ENCODE data around the gene KLC4. TPM values are rescaled to one million over a fixed set of nuclear protein-coding genes. Genes with fewer than 3 reads are reported as not detected.

KLC4 gene
- total and polyA plus RNA-seq, 9 of the 15 experiments (the other 6 are each of a cell fraction or from before 2014, with no cell fraction given): 1.7 to 16.2 (median 7.7) TPM

DNA sequence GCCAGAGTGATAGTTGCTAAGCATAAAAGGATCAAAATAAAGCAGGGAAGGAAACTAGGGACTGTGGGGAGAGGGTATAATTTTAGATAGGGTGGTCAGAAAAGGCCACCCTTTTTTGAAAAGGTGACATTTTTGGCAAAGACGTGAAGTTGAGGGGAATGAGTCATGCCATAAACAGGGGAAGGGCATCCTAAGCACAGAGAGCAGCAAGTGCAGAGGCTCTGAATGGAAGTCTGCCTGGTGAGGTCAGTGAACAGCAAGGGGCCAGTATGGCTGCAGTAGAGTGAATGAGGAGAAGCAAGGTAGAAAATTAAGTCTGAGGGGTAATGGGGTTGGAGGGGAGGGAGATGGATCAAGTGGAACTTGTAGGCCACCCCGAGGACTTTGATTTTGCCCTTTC, 2.4 kb downstream of the KLC4 start:
- H3K9me1 ChIP-seq (ENCODE audit: control insufficient read depth, insufficient read depth, low read length): no peaks in the 10 kb centered on the region
- no TSS peak for BruUV-seq (replicated peaks)
- no peak overlapping the region for H3K9ac ChIP-seq (ENCODE audit: insufficient read depth in 1 of 2, low read depth in 2 of 2, low read length in 2 of 2)
- no peak overlapping the region for H3K4me3 ChIP-seq
- intact Hi-C loops (cut with micrococcal nuclease) (no loop called here), in situ Hi-C loops (cut with MboI) (no loop called here)
- no peak overlapping the region for H3K27ac ChIP-seq (ENCODE audit: extremely low read depth, low read depth, low read length)
- TF ChIP-seq TCF7 (IDR thresholded peaks at IDR 0.05; ENCODE audit: borderline replicate concordance): no peak
- DNase-seq (ENCODE audit: extremely low read depth in 1 of 4, low spot score in 3 of 4): no peak
- H3K9me3 ChIP-seq (replicated peaks; ENCODE audit: control insufficient read depth, insufficient read depth, low read depth, low read length): no peaks in the 10 kb centered on the region
- H3K4me2 ChIP-seq (ENCODE audit: insufficient read depth, low read length): no peak overlapping the region
- ChIA-PET POLR2A (interaction anchor here (1.0 kb wide), 1 partner anchor 11 kb away, joined by 4 read pairs; no protein-coding TSS in a partner anchor), CTCF (ENCODE audit: low intra/inter-chr PET ratio) (no interaction called here)
- no peak for ATAC-seq
- peaks cover 20% of the 10 kb centered on the region for H3K36me3 ChIP-seq (ENCODE audit: control insufficient read depth, insufficient read depth, low read length)
- FAIRE-seq: no peak
- WGBS (ENCODE audit: insufficient coverage, low coverage, missing lambda C conversion rate): 13% methylated on average over 2 of the region's 2 CpGs
- H3K4me1 ChIP-seq (replicated peaks in 1 of 2; ENCODE audit: control insufficient read depth in 2 of 2, insufficient read depth in 2 of 2, low read length in 2 of 2): peaks cover 15 to 17% of the 10 kb centered on the region in 2 experiments
- H2AFZ ChIP-seq (ENCODE audit: low read depth, low read length): no peak overlapping the region
- no peaks in the 10 kb centered on the region for H4K20me1 ChIP-seq (replicated peaks; ENCODE audit: control insufficient read depth, insufficient read depth, low read length)
- H3K79me2 ChIP-seq (ENCODE audit: control insufficient read depth, insufficient read depth, low read length): peaks cover 21% of the 10 kb centered on the region
- no peaks in the 10 kb centered on the region for H3K27me3 ChIP-seq (ENCODE audit: control insufficient read depth in 2 of 2, insufficient read depth in 2 of 2, low read length in 2 of 2)

DNA sequence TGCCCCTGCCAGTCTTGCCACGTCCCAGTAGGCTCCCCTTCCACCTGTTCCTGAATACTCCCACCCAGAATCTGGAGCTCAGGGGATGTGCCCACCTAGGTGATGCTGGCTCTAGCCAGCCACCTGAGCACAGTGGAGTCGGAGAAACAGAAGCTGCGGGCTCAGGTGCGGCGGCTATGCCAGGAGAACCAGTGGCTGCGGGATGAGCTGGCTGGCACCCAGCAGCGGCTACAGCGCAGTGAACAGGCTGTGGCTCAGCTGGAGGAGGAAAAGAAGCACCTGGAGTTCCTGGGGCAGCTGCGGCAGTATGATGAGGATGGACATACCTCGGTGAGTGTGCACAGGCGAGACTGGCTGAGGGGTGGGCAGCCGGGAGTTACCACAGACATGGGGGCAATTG, 3.4 kb downstream of the KLC4 start:
- ATAC-seq: no peak
- no peaks in the 10 kb centered on the region for H3K9me3 ChIP-seq (replicated peaks; ENCODE audit: control insufficient read depth, insufficient read depth, low read depth, low read length)
- H4K20me1 ChIP-seq (replicated peaks; ENCODE audit: control insufficient read depth, insufficient read depth, low read length): no peaks in the 10 kb centered on the region
- H3K9ac ChIP-seq (ENCODE audit: insufficient read depth in 1 of 2, low read depth in 2 of 2, low read length in 2 of 2): no peak overlapping the region
- ChIA-PET POLR2A (interaction anchor here (0.6 to 3.4 kb wide), 3 partner anchors 8 to 41 kb away, joined by 3 to 17 read pairs (median 3); partner anchors contain the start of gene CUL7), CTCF (ENCODE audit: low intra/inter-chr PET ratio) (no interaction called here)
- peaks cover 17% of the 10 kb centered on the region for H3K79me2 ChIP-seq (ENCODE audit: control insufficient read depth, insufficient read depth, low read length)
- no peak overlapping the region for H2AFZ ChIP-seq (ENCODE audit: low read depth, low read length)
- H3K9me1 ChIP-seq (ENCODE audit: control insufficient read depth, insufficient read depth, low read length): no peaks in the 10 kb centered on the region
- 61% methylated on average over 12 of the region's 12 CpGs for WGBS (ENCODE audit: insufficient coverage, low coverage, missing lambda C conversion rate)
- peaks cover 15 to 17% of the 10 kb centered on the region in 2 experiments for H3K4me1 ChIP-seq (replicated peaks in 1 of 2; ENCODE audit: control insufficient read depth in 2 of 2, insufficient read depth in 2 of 2, low read length in 2 of 2)
- no peak for FAIRE-seq
- intact Hi-C loops (cut with micrococcal nuclease): no loop called here
- in situ Hi-C loops (cut with MboI): no loop called here
- H3K4me2 ChIP-seq (ENCODE audit: insufficient read depth, low read length): no peak overlapping the region
- DNase-seq (ENCODE audit: extremely low read depth in 1 of 4, low spot score in 3 of 4): no peak
- no peak overlapping the region for H3K27ac ChIP-seq (ENCODE audit: extremely low read depth, low read depth, low read length)
- H3K4me3 ChIP-seq: no peak overlapping the region
- H3K27me3 ChIP-seq (ENCODE audit: control insufficient read depth in 2 of 2, insufficient read depth in 2 of 2, low read length in 2 of 2): no peaks in the 10 kb centered on the region
- H3K36me3 ChIP-seq (ENCODE audit: control insufficient read depth, insufficient read depth, low read length): peaks cover 10% of the 10 kb centered on the region
- no TSS peak for BruUV-seq (replicated peaks)
- TF ChIP-seq TCFL5 (CRISPR knock-in tag; conservative IDR thresholded peaks at IDR 0.05) (no peak), TGIF2 (CRISPR knock-in tag; IDR thresholded peaks at IDR 0.05) (no peak), SRF (CRISPR knock-in tag; IDR thresholded peaks at IDR 0.05) (no peak), SMC3 (conservative IDR thresholded peaks at IDR 0.05; ENCODE audit: insufficient read depth, low read depth, low read length) (no peak), ZNF239 (CRISPR knock-in tag; IDR thresholded peaks at IDR 0.05) (no peak), ASH1L (IDR thresholded peaks at IDR 0.05; ENCODE audit: borderline replicate concordance, low read depth, partially characterized antibody) (no peak), CREB3 (tag; conservative IDR thresholded peaks at IDR 0.05; ENCODE audit: low read depth) (no peak), CXXC5 (CRISPR knock-in tag; IDR thresholded peaks at IDR 0.05) (no peak), NELFE (IDR thresholded peaks at IDR 0.05; ENCODE audit: insufficient read depth, insufficient read length) (no peak), ZHX1 (conservative IDR thresholded peaks at IDR 0.05; ENCODE audit: low read length) (no peak), BHLHE40 (IDR thresholded peaks at IDR 0.05; ENCODE audit: low read length) (no peak), XRCC5 (IDR thresholded peaks at IDR 0.05; ENCODE audit: low read depth, low read length) (no peak), ZNF408 (CRISPR knock-in tag; IDR thresholded peaks at IDR 0.05; ENCODE audit: low read depth) (no peak)
